ENCODE results near the gene GPBP1. TPM values are rescaled to one million over a fixed set of nuclear protein-coding genes. Genes with fewer than 3 reads are reported as not detected.

GPBP1 gene
- total and polyA plus RNA-seq, 9 of the 15 experiments (the other 6 are each of a cell fraction or from before 2014, with no cell fraction given) = 31.0 to 109 (median 68.4) TPM

GRCh38 chr5:57221049-57221568 lies 47.2 kb downstream of the GPBP1 start (continued):
- TF ChIP-seq REST (IDR thresholded peaks at IDR 0.05; ENCODE audit: borderline replicate concordance) = peak; percentile 65; the same call in 1 of the 2 replicates
- TF ChIP-seq REST (CRISPR knock-in tag; IDR thresholded peaks at IDR 0.05; ENCODE audit: low read depth) = no peak
- peak; percentile 47; the same call in 1 of the 2 replicates for TF ChIP-seq TEAD4 (IDR thresholded peaks at IDR 0.05; ENCODE audit: low read length)
- no peak for TF ChIP-seq TEAD4 (CRISPR knock-in tag; IDR thresholded peaks at IDR 0.05; ENCODE audit: borderline replicate concordance)
- TF ChIP-seq ZNF644 (tag; IDR thresholded peaks at IDR 0.05; ENCODE audit: low read depth) = no peak
- peak; percentile 88 for TF ChIP-seq RAD21 (CRISPR knock-in tag; conservative IDR thresholded peaks at IDR 0.05 in 1 of 2, IDR thresholded peaks at IDR 0.05 in 1 of 2)
- TF ChIP-seq ARNT (IDR thresholded peaks at IDR 0.05) = 0 out of 4 replicates have a peak, but pooled peaks of 1 of the 2 experiments have one; percentile 33
- TF ChIP-seq SMC3 (conservative IDR thresholded peaks at IDR 0.05; ENCODE audit: insufficient read depth, low read depth, low read length) = peak; percentile 62
- no peak for TF ChIP-seq KDM1A (IDR thresholded peaks at IDR 0.05)
- TF ChIP-seq ZC3H8 (IDR thresholded peaks at IDR 0.05) = no peak
- peak in 1 of 2 experiments; percentile 21; a peak in 1 of 4 replicates for TF ChIP-seq TEAD1 (CRISPR knock-in tag; IDR thresholded peaks at IDR 0.05)
- TF ChIP-seq, protein P1, sequence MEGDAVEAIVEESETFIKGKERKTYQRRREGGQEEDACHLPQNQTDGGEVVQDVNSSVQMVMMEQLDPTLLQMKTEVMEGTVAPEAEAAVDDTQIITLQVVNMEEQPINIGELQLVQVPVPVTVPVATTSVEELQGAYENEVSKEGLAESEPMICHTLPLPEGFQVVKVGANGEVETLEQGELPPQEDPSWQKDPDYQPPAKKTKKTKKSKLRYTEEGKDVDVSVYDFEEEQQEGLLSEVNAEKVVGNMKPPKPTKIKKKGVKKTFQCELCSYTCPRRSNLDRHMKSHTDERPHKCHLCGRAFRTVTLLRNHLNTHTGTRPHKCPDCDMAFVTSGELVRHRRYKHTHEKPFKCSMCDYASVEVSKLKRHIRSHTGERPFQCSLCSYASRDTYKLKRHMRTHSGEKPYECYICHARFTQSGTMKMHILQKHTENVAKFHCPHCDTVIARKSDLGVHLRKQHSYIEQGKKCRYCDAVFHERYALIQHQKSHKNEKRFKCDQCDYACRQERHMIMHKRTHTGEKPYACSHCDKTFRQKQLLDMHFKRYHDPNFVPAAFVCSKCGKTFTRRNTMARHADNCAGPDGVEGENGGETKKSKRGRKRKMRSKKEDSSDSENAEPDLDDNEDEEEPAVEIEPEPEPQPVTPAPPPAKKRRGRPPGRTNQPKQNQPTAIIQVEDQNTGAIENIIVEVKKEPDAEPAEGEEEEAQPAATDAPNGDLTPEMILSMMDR (IDR thresholded peaks at IDR 0.05 in 2 of 3, conservative IDR thresholded peaks at IDR 0.05 in 1 of 3; ENCODE audit: insufficient read depth in 2 of 3, low read depth in 1 of 3, low read length in 3 of 3) = peak; percentile 47 to 83 (median 49); a peak in 4 of 6 replicates
- TF ChIP-seq, protein P2, sequence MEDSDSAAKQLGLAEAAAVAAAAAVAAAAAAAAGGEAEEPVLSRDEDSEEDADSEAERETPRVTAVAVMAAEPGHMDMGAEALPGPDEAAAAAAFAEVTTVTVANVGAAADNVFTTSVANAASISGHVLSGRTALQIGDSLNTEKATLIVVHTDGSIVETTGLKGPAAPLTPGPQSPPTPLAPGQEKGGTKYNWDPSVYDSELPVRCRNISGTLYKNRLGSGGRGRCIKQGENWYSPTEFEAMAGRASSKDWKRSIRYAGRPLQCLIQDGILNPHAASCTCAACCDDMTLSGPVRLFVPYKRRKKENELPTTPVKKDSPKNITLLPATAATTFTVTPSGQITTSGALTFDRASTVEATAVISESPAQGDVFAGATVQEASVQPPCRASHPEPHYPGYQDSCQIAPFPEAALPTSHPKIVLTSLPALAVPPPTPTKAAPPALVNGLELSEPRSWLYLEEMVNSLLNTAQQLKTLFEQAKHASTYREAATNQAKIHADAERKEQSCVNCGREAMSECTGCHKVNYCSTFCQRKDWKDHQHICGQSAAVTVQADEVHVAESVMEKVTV (CRISPR knock-in tag; IDR thresholded peaks at IDR 0.05) = peak; percentile 78
- TF ChIP-seq GATAD2A (IDR thresholded peaks at IDR 0.05) = no peak
